ENCODE measurements around the gene KICS2.
"Not testable (repeated sequence)": the region's sequence is repeated elsewhere in the genome, so short reads cannot be mapped to it uniquely, and the experiment has no call there.

The KICS2 gene
- 0.68 to 11.5 (median 7.1) reads per million in 17 experiments for total RNA-seq

DNA sequence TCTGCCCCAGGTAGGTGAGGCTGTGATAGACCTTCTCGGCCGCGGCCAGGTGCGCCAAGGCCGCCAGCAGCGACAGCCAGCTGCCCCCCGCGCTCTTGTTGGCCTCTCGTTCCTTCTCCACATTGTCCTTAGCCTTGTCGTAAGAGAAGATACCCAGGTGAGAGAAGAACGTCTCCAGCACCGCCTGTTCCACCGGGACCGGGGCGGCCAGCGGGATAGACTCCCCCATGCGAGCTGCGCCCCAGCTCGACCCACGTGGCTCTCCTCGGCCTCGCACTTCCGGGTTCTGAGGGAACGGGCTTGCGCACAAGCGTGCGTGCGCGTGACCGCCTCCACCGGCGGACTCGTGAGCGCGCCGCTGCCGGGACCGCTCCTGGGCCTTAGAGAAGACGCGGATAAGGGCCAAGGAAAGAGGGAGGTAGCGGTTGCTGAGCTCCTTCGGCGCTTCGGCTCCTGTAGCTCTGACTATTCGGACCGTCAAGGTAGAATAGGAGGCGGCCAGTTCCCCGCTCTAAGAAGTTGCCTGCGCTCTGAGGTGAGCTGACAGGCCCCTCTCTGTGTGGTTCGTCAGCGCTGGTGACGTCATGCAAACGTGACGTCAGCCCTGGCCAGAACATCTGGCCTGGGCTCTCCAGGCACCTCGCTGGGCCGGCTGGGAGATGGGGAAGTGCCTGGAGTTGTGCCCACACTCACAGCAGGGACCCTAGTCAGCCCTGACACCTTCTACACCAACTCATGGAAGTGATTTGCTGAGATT lies at the start of gene KICS2:
TSS of gene KICS2 (minus strand) at position 288 of the 757 bp plus-strand sequence. CDS start at position 229, 59 bp downstream.
- peak; percentile 96 to 98 (median 98) for DNase-seq

DNA sequence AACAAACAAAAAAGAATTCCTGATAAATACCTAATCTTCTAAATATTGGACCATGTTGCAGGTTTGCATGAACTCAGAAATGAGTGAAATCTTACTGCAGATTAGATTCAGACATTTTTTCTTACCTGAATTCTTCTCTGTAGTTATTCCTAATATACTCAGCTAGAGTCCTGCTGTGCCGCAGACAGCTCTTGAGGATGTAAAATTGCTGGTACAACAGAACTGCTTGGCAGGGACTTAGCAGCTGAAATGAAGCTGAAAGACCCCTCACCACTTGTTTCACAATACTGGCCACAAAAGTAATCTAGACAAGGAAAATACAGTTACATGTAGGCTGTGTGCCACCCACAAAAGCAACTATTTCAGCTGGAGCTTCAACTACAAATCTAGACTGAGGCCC lies 48.3 kb upstream of the KICS2 start:
- DNase-seq: no peak

DNA sequence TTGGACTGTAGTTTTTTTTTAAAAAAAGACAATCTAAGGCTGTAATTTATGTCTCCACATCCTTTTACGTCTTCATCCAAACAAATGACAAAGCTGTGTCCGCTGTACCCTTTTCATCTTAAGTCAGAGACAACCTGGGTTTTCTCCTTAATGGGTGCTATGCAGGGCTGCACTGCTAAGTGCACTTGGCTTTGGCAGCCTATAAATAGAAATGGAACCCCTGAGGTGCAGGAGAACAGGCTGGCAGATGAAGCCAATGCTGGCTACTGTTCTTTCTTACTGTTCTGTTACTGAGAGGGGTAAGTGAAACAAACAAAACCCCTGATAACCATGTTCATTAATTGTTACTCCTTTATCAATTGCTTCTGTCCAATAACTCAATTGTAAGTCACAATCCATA lies 47.1 kb upstream of the KICS2 start:
- DNase-seq: no peak

DNA sequence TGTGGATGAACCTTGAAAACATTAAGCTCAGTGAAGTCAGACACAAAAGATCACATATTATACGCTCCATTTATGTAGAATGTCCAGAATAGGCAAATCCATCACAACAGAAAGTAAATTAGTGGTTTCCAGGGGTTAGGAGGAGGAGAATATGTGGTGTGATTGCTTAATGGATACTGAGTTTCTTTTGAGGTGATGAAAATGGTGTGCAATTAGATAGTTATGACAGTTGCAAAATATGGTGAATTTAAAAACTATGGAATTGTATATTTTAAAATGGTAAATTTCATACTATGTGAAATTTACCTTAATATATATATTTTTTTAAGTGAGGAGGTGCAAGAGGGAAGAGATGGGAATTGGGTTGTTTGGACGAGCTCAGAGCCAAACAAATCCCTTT lies 46.3 kb upstream of the KICS2 start:
- no peak for DNase-seq

DNA sequence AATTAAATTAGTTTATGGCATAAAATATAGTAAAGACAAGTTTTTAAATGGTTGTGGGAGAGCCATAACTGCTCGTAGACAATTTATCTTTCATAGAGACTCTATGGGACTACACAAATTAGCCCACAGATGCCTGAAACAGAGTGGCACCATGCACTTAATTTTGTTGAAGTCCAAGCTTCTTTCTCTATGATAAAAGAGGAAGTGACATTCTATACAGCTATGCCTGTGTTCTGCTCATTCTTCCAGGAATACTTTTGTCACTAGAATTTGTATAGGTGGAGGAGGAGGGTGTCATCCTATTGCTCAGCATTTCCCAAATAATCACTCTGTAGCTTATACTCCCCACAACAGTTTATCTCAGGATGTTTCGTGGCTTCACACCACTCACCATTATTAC lies 43.7 kb upstream of the KICS2 start:
- DNase-seq: peak in 1 of 4 experiments; percentile 12

DNA sequence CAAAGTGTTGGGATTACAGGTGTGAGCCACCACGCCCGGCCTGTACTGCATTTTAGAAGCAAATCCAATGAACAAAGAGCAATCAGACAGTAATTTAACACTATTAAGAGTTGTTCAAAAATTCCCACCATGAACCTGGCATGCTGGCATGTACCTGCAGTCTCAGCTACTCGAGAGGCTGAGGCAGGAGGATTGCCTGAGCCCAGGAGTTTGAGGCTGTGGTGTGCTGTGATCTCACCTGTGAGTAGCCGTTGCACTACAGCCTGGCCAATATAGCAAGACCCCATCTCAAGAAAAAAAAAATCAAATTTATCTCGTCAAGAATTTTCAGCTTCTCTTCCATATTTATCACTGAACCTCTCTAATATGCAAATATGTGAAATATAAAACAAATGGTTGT lies 39.7 kb upstream of the KICS2 start:
- no peak for DNase-seq

DNA sequence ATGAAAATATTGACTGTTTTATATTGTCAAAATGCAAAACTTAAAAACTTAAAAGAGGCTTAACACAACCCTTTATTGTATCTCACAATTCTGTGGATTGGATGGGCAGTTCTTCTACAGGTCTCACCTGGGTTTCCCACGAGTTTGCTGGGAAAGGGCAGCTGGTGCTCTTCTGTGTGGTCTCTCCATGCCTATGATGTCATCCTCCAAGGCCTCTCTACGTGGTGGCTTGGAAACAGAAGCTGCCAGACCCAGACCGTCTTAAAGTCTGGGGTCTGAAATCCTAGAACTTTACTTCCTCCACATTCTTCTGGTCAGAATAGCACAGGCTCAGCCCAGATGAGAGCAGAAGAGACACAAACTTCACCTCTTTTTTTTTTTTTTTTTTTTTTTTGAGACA lies 36.5 kb upstream of the KICS2 start:
- no peak for DNase-seq

DNA sequence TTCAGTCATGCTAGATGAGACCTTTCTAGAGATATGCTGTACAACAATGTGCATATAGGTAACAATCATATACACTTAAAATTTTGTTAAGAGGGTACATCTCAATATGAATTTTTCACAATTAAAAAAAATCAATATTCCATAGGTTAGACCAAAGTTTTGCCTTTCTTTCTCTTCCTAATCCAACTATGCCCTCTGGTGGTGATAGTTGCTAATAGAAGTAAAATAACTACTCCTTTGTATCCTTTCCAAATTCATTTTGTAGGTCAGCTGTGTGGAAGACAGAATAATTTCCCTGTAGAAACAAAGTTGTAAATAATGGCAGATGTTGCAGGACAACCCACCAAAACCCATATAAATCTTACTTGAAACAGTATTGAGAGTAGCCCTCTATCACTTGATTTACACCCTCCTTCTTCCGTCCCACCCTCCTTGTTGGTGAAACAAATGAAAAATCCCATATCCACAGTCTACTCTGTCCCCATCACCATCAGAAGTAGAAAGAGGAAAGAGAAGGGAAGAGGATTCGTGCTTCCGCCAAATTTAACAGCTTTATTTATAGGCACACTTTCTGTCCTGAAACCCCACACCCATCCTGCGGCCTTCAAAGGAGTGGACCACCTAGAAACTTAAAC lies 34.2 kb upstream of the KICS2 start:
- peak; percentile 33 to 90 (median 78) for DNase-seq

DNA sequence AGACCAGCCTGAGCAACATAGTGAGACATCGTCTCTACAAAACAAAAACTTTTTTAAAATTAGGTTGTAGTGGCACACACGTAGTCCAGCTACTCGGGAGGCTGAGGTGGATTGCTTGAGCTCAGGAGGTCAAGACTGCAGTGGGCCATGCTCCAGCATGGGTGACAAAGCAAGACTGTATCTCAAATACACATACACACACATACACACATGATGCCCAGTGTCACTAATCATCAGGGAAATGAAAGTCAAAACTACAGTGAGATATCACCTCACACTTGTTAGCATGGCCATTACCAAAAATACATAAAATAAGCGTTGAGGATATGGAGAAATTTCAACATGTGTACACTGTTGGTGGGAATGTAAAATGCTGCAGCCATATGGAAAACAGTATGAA lies 33.2 kb upstream of the KICS2 start:
- DNase-seq: no peak

DNA sequence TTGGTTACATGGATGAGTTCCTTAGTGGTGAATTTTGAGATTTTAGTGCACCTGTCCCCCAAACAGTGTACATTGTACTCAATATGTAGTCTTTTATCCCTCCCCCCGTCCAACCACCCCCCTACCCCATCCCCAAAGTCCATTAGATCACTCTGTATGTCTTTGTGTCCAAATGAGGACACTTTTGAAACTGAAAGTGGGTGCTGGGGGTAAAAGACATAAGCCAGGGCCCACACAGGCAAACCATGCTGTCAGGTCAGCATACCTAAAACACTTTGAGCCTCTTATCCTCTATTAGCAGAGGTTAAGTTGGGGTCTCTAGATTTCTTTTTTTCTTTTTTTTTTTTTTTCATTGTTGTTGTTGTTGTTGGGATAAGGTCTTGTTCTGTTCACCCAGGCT lies 31.3 kb upstream of the KICS2 start:
- DNase-seq: no peak

DNA sequence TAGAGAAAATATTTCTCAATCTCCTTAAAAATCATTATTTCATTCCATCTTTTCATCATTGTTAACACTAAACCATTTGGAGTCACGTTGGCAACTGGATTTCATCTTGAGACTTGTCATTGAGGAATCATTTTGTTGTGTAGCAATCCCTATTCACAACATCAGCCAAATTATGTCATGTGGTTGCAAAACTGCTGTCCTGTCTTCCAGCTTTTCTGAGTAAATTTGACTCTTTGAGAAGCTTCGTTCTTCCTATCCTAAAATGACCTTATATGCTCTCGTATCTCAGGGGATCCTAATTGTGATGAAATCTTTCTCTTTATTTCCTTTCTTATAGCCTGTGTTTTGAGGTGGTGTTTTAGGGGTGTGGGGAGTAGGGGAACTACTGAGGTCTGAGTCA lies 30.6 kb upstream of the KICS2 start:
- DNase-seq: peak; percentile 56 to 82 (median 67)

DNA sequence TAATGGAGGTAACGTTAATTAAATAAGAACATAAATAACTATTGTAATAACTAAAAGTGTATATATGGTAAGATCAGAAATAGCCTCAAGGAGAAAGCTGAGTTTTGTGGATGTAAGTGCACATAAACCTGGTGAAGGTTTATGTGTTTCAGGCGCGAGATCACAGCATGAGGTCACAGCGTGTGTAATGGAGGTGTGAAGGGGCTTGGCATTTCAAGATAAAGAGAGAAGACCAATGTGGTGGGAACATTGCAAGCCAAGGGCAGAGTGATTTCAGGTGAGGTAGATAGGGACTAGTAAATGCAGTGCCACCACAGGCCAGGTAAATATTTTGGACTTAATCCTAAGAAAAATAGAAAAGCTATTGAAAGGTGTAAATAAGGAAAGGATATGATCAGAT lies 21.7 kb upstream of the KICS2 start:
- DNase-seq: no peak

DNA sequence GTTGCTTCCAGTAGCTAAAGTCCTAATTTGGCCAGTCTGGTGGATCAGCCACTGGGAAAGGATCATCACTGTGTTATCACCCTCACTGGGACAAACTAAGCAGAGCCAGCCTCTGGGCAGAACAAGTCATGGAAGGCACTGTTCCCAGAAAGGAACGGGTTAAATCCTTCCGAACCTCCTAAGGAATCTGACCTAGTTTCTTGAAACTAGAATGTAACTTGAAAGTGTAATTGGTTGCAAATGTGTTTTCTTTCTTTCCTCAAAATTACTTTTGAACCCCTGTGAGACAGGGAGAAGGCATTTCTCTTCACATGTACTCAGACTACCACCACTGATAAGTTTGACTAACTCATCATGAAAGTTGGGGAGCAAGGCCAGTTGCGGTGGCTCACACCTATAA lies 18.7 kb upstream of the KICS2 start:
- no peak for DNase-seq

DNA sequence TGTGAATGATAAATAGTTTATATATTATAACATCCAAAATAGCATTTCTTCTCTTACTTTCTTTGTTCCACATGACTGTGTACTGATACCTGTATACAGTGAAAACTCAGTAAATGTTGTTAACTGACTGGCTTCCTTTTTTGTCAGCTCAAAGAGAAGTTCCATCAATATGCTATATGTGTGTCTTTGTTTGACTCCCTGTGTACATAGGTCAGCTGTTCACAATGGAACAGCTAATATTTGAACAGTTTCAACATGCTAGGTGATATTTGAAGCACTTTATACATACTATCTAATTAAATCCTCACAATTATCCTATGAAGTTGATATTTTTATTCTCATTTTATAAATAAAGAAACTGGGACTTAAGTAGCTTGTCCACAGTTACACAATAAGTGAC lies 15.3 kb upstream of the KICS2 start:
- no peak for DNase-seq

DNA sequence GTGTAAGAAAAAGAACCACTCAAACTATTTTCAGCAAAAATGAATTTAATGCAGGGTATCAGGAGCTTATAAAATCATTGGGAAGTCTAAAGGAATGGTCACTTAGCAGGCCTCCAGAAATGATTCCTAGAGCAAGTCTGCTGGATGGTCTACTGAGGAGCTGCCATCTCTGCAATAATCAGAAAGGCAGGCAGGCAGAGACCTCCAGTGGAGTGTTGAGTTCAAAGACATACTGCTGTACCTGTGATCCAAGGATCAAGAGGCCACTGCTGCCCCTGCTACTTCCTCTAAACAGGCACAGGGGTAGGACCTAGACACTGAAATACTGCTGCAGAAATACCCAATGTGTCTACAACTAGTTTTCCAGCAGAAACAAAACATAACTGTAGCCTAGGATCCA lies 14.5 kb upstream of the KICS2 start:
- DNase-seq: peak in 2 of 4 experiments; percentile 14 to 21

DNA sequence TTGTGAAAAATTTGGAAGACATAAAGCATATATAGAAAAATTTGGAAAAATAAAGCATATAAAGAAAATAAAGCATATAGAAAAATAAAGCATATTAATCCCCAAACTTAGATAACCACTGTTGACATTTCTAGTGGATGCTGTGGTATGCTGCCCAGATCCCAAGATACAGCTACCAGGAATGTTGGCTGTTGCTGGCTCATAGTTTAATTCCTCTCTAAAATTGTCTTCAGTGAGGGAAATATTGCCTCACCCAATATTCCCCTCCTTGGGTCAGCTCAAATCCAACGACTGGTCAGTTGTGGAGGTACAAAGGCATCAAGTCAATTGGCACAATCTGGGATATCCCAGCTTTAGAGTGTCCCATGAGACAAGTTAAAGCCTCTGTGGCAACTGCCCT lies 10.1 kb upstream of the KICS2 start:
- DNase-seq: no peak

DNA sequence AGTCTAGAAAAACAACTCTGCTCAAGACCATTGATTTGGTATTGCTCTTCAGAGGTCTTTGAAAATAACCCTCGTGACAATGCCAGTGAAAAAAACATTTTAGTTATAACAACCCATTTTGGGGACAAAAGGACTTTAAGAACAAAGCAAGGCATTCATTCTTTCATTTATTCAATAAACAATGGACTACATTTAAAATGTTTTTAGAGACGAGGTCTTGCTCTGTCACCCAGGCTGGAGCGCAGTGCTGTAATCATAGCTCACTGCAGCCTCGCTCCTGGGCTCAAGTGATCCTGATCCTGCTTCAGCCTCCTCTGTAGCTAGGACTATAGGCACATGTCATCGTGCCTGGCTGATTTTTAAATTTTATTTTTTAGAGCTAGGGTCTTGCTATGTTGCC lies 7.7 kb upstream of the KICS2 start:
- DNase-seq: no peak

DNA sequence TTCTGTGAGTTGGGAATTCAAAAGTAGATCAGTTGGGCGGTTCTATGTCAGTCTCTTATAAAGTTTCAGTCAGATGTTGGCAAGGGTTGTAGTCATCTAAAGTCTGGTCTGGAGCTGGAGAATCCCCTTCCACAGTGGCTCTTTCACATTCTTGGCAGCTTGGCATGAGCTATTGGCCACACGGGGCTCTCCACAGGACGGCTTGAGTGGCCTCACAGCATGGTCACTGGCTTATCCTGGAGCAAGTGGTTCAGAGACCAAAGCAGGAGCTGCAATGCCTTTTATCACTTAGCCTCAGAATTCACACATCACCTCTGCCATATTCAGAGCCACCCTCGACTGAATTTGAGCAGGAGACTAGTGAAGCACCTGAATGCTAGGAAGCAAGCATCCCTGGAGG lies 7.1 kb upstream of the KICS2 start:
- no peak for DNase-seq

DNA sequence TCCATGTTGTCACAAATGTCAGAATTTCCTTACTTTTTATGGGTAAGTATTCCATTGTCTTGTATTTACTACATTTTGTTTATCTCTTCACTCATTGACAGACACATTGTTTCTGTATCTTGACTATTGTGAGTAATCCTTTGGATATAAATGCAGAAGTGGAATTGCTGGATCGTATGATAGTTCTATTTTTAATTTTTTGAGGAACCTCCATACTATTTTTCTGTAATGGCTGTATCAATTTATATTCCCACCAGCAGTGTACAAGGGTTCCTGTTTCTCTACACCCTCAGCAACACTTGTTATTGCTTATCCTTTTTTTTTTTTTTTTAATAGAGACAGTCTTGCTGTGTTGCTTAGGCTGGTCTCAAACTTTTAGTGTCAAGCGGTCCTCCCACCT lies 3.5 kb upstream of the KICS2 start:
- peak; percentile 8 to 86 (median 48) for DNase-seq

DNA sequence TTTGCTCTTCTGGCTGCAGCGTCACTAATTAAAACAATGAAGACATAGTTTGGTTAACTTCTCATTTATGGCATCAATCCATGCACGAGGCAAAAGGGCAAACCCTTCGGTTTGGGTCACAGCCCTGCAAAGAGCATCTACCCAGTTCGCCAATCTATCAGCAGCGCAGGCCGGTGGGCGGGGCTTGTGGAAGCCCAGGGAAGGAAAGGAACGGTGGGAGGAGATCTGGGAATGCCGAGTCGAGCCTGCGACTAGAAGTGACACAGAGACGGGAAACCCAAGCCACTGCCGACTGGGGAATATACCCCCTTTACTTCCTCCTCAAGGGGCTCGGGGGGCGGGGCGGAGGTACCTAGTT lies 466 bp downstream of the KICS2 start:
- peak; percentile 82 to 90 (median 87) for DNase-seq

DNA sequence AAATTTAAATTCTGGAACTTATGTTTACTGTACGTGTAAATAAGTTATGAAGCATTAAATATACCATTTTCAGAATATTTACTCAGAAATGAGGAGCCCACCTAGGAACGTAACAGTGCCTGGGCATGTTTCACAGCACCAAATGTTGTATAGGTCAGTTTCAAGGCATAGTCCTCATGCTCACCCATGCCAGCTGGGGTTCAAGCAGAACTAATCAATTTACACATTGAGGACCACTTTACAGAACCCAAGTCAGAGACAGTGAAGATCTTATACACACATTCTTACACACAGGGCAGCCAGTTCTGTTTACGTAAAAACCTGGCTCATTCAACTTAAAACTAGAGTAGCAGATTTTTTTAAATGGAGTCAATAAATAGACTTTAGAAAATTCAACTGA lies 2.0 kb downstream of the KICS2 start:
- no peak for DNase-seq

DNA sequence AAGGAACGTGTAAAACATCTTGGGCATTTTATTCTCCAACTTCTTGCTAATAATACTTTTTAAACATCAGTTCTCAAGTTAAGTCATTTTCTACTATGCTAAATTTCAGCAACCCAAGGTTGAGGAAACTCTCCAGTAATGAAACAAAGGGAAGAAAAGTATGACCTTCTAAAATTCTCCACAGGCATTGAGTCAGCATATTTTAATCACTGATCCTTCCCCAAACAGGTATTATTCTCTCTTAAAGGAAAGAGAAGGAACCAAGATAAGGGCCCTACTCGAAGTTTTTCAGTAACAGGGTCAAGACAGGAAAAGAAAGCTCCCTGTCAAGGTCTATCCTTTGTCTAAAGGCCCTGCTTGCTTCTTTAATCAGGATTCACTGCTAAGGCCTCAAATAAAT lies 3.0 kb downstream of the KICS2 start:
- no peak for DNase-seq

DNA sequence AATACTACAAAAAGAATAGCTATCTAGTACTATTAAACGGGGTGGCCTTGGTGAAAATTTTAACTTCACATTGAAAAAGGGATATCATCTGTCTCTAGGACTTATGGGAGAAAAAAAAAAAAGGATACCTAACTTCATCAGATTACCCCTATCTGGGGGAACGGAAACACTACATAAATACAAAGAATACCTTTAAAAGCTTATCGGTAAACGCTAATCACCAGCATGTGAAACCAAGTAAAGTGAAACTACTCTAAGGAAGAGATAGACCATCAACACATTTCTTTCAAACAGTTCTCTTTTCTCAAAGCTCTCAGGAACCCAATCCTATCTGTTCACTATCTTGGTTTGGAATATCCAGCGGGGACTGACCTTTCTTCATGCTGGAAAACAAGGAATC lies 3.5 kb downstream of the KICS2 start:
- no peak for DNase-seq

DNA sequence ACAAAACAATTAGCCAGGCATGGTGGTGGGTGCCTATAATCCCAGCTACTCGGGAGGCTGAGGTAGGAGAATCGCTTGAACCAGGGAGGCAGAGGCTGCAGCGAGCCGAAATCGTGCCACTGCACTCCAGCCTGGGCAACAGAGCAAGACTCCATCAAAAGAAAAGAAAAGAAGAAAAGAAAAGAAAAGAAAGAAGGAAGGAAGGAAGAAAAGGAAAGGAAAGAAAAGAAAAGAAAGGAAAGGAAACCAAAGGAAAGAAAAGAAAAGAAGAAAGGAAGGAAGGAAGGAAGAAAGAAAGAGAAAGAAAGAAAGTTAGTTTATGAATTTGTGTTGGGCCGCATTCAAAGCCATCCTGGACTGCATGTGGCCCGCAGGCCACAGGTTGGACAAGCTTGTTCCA lies 4.5 kb downstream of the KICS2 start:
- DNase-seq: not testable (repeated sequence)

DNA sequence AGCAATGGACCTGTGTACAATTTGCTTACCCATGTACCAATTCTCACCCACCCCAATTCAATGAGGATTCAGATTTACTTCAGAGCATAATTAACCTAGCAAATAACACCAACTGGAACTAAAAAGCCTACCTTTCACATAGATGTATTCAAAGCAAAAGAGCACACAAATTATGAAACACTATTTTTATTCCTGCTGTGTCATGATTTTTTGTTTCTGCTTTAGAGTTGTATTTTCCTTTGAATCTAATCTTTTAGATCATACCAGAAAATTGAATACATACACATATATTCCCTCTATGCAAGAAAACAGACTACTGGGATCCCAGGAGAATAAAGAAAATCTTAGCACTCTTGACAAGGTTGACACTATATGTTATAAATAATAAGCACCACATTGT lies 5.9 kb downstream of the KICS2 start:
- DNase-seq: no peak
